WTC11 (cell line): ENCODE results near the gene NRXN2. TPM values are rescaled to one million over a fixed set of nuclear protein-coding genes. Genes with fewer than 3 reads are reported as not detected.

ENCODE experiments used
- ATAC-seq: fragments of 200-7000 bp; cut with Tn5 transposase; 2 replicates; pipeline ENCODE4 v1.10.0; 2021; ENCODE audit warnings: mild to moderate bottlenecking, moderate library complexity
- CTCF ChIA-PET: fragments of 300-600 bp; sonication (Branson Sonifier 250); formaldehyde crosslinking; loops from one replicate; lab custom pipeline; 2021; ENCODE audit warnings: antibody characterized with exemption; lab: Charles Lee
- POLR2A ChIA-PET: fragments of 350-600 bp; sonication (Branson Sonifier 250); formaldehyde crosslinking; loops from one replicate; lab custom pipeline; 2021; ENCODE audit warnings: antibody characterized with exemption; lab: Charles Lee
- DNase-seq: peaks from one replicate; pipeline ENCODE4 v3.0.0; 2021; ENCODE audit warnings: low spot score
- H3K27ac Mint-ChIP-seq: 2 replicates; pipeline ENCODE4 v1.8.0; 2021; ENCODE audit warnings: mixed read lengths
- H3K27me3 Mint-ChIP-seq: 2 replicates; pipeline ENCODE4 v1.8.0; 2021; ENCODE audit warnings: low read depth, mild to moderate bottlenecking, moderate library complexity, mixed read lengths
- H3K36me3 Mint-ChIP-seq: 2 replicates; pipeline ENCODE4 v1.8.0; 2021; ENCODE audit warnings: mixed read lengths
- H3K4me1 Mint-ChIP-seq: 2 replicates; pipeline ENCODE4 v1.8.0; 2022; ENCODE audit warnings: mixed read lengths
- H3K4me3 Mint-ChIP-seq: 2 replicates; pipeline ENCODE4 v1.8.0; 2021; ENCODE audit warnings: mild to moderate bottlenecking, moderate library complexity, mixed read lengths
- H3K9me3 Mint-ChIP-seq: 2 replicates; pipeline ENCODE4 v1.8.0; 2021; ENCODE audit warnings: mixed read lengths
- ATF2 ChIP-seq: sonication (generic); formaldehyde crosslinking; IDR thresholded peaks from 2 replicates; pipeline ENCODE4 v1.8.1; 2022; ENCODE audit warnings: low read depth, missing genetic modification reagents, borderline replicate concordance
- CBFB ChIP-seq: sonication (generic); formaldehyde crosslinking; IDR thresholded peaks from 2 replicates; pipeline ENCODE4 v1.8.1; 2022; ENCODE audit warnings: mild to moderate bottlenecking, low read depth, missing genetic modification reagents
- JUN ChIP-seq: sonication (generic); formaldehyde crosslinking; IDR thresholded peaks from 2 replicates; pipeline ENCODE4 v1.8.0; 2023; ENCODE audit warnings: mild to moderate bottlenecking, missing genetic modification reagents
- MAX ChIP-seq: sonication (generic); formaldehyde crosslinking; IDR thresholded peaks from 2 replicates; pipeline ENCODE4 v1.8.0; 2022; ENCODE audit warnings: mild to moderate bottlenecking, missing genetic modification reagents
- NFE2L1 ChIP-seq: sonication (generic); formaldehyde crosslinking; IDR thresholded peaks from 2 replicates; pipeline ENCODE4 v1.8.1; 2023; ENCODE audit warnings: missing genetic modification reagents
- NR1H2 ChIP-seq: sonication (generic); formaldehyde crosslinking; IDR thresholded peaks from 2 replicates; pipeline ENCODE4 v1.9.0; 2021; ENCODE audit warnings: mild to moderate bottlenecking, moderate library complexity, missing genetic modification reagents
- NR2C2 ChIP-seq: sonication (generic); formaldehyde crosslinking; IDR thresholded peaks from 2 replicates; pipeline ENCODE4 v1.8.0; 2022; ENCODE audit warnings: mild to moderate bottlenecking, missing genetic modification reagents
- SP1 ChIP-seq: sonication (generic); formaldehyde crosslinking; conservative IDR thresholded peaks from 2 replicates; pipeline ENCODE4 v1.8.1; 2022; ENCODE audit warnings: missing genetic modification reagents
- TEAD4 ChIP-seq: sonication (generic); formaldehyde crosslinking; IDR thresholded peaks from 2 replicates; pipeline ENCODE4 v1.8.0; 2022; ENCODE audit warnings: mild to moderate bottlenecking, missing genetic modification reagents
- ZBTB21 ChIP-seq: sonication (generic); formaldehyde crosslinking; IDR thresholded peaks from 2 replicates; pipeline ENCODE4 v1.8.1; 2023; ENCODE audit warnings: mild to moderate bottlenecking, missing genetic modification reagents, borderline replicate concordance
- ZNF121 ChIP-seq: sonication (generic); formaldehyde crosslinking; IDR thresholded peaks from 2 replicates; pipeline ENCODE4 v1.8.0; 2023; ENCODE audit warnings: missing genetic modification reagents
- ZNF317 ChIP-seq: sonication (generic); formaldehyde crosslinking; IDR thresholded peaks from 2 replicates; pipeline ENCODE4 v1.8.1; 2023; ENCODE audit warnings: low read depth, mild to moderate bottlenecking, moderate library complexity, missing genetic modification reagents, borderline replicate concordance
- ZNF532 ChIP-seq: fragments of 250-450 bp; sonication (Bioruptor Pico); IDR thresholded peaks from 2 replicates; pipeline ENCODE4 v1.9.0; 2021; ENCODE audit warnings: mild to moderate bottlenecking, borderline replicate concordance
- total RNA-seq: library from RNA; stranded (reverse); gene quantifications from 3 replicates; pipeline ENCODE4 v1.2.3, GENCODE V29; 2021
- TF ChIP-seq, protein P1 (sequence below): sonication (generic); formaldehyde crosslinking; IDR thresholded peaks from 2 replicates; pipeline ENCODE4 v1.8.0; 2022; ENCODE audit warnings: mild to moderate bottlenecking, missing genetic modification reagents
- TF ChIP-seq, protein P2 (sequence below): fragments of 200-600 bp; IDR thresholded peaks from 2 replicates; pipeline ENCODE4 v1.8.0; 2022; ENCODE audit warnings: antibody characterized with exemption
- TF ChIP-seq, protein P3 (sequence below): fragments of 250-450 bp; sonication (Bioruptor Pico); IDR thresholded peaks from 2 replicates; pipeline ENCODE4 v1.9.0; 2021; ENCODE audit warnings: moderate library complexity, mild to moderate bottlenecking, inconsistent platforms, borderline replicate concordance
- TF ChIP-seq, protein P4 (sequence below): sonication (generic); formaldehyde crosslinking; IDR thresholded peaks from 2 replicates; pipeline ENCODE4 v1.8.1; 2023; ENCODE audit warnings: mild to moderate bottlenecking, missing genetic modification reagents, moderate library complexity
- TF ChIP-seq, protein P5 (sequence below): sonication (generic); formaldehyde crosslinking; IDR thresholded peaks from 2 replicates; pipeline ENCODE4 v1.8.1; 2023; ENCODE audit warnings: mild to moderate bottlenecking, moderate library complexity, missing genetic modification reagents

NRXN2 gene
- total RNA-seq, 1 experiment from 2014 or later: 8.6 TPM

DNA sequence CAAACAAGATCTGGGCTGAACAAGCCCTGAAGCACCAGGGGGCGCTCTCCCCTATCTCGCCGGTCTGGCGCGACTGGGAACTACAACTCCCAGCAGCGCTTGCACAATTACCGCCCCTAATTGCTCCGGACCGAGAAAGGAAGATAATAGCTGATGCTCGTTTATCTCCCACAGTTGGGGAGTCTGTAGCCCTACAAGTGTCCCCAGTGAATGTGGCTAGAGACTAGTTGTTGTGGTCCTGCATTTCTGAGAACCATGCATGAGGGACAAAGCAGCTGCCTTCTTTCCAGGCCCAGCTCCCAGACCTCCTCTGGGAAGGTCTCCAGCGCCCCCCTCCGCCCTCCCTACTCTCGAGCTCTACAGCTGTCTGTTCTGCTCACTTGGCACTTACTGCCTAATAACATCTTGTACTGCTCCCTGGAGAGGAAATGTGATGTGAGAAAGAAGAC lies 34.4 kb downstream of the NRXN2 start:
- H3K4me1 Mint-ChIP-seq: peaks cover 27% of the 10 kb centered on the region
- H3K27ac Mint-ChIP-seq: peak overlapping the region; percentile 39; the same call in 1 of the 2 replicates
- H3K9me3 Mint-ChIP-seq: no peaks in the 10 kb centered on the region
- peaks cover 41% of the 10 kb centered on the region for H3K27me3 Mint-ChIP-seq
- DNase-seq (peak; percentile 98), ATAC-seq (peak; percentile 88)
- H3K36me3 Mint-ChIP-seq: no peaks in the 10 kb centered on the region
- CTCF ChIA-PET: interaction anchor here (0.6 to 2.4 kb wide), 78 partner anchors 9 to 1086 kb away, joined by 3 to 76 read pairs (median 5); partner anchors contain the start of genes BATF2, MAP4K2, MEN1 and NRXN2
- POLR2A ChIA-PET: interaction anchor here (0.5 to 1.3 kb wide), 3 partner anchors 28 to 80 kb away, joined by 3 to 5 read pairs (median 3); no protein-coding TSS in a partner anchor
- TF ChIP-seq, protein P1, sequence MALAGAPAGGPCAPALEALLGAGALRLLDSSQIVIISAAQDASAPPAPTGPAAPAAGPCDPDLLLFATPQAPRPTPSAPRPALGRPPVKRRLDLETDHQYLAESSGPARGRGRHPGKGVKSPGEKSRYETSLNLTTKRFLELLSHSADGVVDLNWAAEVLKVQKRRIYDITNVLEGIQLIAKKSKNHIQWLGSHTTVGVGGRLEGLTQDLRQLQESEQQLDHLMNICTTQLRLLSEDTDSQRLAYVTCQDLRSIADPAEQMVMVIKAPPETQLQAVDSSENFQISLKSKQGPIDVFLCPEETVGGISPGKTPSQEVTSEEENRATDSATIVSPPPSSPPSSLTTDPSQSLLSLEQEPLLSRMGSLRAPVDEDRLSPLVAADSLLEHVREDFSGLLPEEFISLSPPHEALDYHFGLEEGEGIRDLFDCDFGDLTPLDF (CRISPR knock-in tag): no peak
- TF ChIP-seq NFE2L1 (CRISPR knock-in tag) (no peak), NR1H2 (CRISPR knock-in tag) (no peak), ZBTB21 (CRISPR knock-in tag) (no peak), ZNF532 (CRISPR knock-in tag) (no peak), JUN (no peak), NR2C2 (CRISPR knock-in tag) (no peak), TEAD4 (no peak), ZNF121 (no peak), MAX (0 out of 2 replicates have a peak, but pooled peaks have one; percentile 27), ATF2 (CRISPR knock-in tag) (no peak), ZNF317 (CRISPR knock-in tag) (no peak), SP1 (CRISPR knock-in tag) (peak; percentile 50; the same call in 1 of the 2 replicates), CBFB (no peak)
- TF ChIP-seq, protein P2, sequence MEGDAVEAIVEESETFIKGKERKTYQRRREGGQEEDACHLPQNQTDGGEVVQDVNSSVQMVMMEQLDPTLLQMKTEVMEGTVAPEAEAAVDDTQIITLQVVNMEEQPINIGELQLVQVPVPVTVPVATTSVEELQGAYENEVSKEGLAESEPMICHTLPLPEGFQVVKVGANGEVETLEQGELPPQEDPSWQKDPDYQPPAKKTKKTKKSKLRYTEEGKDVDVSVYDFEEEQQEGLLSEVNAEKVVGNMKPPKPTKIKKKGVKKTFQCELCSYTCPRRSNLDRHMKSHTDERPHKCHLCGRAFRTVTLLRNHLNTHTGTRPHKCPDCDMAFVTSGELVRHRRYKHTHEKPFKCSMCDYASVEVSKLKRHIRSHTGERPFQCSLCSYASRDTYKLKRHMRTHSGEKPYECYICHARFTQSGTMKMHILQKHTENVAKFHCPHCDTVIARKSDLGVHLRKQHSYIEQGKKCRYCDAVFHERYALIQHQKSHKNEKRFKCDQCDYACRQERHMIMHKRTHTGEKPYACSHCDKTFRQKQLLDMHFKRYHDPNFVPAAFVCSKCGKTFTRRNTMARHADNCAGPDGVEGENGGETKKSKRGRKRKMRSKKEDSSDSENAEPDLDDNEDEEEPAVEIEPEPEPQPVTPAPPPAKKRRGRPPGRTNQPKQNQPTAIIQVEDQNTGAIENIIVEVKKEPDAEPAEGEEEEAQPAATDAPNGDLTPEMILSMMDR: peak; percentile 93
- TF ChIP-seq, protein P3, sequence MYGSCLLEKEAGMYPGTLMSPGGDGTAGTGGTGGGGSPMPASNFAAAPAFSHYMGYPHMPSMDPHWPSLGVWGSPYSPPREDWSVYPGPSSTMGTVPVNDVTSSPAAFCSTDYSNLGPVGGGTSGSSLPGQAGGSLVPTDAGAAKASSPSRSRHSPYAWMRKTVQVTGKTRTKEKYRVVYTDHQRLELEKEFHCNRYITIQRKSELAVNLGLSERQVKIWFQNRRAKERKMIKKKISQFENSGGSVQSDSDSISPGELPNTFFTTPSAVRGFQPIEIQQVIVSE (CRISPR knock-in tag): no peak
- TF ChIP-seq, protein P4, sequence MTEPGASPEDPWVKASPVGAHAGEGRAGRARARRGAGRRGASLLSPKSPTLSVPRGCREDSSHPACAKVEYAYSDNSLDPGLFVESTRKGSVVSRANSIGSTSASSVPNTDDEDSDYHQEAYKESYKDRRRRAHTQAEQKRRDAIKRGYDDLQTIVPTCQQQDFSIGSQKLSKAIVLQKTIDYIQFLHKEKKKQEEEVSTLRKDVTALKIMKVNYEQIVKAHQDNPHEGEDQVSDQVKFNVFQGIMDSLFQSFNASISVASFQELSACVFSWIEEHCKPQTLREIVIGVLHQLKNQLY (CRISPR knock-in tag): no peak
- TF ChIP-seq, protein P5, sequence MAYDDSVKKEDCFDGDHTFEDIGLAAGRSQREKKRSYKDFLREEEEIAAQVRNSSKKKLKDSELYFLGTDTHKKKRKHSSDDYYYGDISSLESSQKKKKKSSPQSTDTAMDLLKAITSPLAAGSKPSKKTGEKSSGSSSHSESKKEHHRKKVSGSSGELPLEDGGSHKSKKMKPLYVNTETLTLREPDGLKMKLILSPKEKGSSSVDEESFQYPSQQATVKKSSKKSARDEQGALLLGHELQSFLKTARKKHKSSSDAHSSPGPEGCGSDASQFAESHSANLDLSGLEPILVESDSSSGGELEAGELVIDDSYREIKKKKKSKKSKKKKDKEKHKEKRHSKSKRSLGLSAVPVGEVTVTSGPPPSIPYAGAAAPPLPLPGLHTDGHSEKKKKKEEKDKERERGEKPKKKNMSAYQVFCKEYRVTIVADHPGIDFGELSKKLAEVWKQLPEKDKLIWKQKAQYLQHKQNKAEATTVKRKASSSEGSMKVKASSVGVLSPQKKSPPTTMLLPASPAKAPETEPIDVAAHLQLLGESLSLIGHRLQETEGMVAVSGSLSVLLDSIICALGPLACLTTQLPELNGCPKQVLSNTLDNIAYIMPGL (CRISPR knock-in tag): 0 out of 2 replicates have a peak, but pooled peaks have one; percentile 54
- H3K4me3 Mint-ChIP-seq: peak overlapping the region; percentile 87
